Keratinocyte (primary cell): ENCODE measurements around the gene PLS3. TPM values are rescaled to one million over a fixed set of nuclear protein-coding genes. Genes with fewer than 3 reads are reported as not detected.

ENCODE experiments used
- DNase-seq: peaks from one replicate; pipeline ENCODE4 v3.0.0-alpha.2; 2011; ENCODE audit warnings: low read depth, missing footprints, low spot score
- FAIRE-seq: peaks from 2 replicates; lab custom pipeline; 2011; peaks lifted over from hg19 to GRCh38; lab: Jason Lieb, UNC
- H2AFZ ChIP-seq: 2 replicates; pipeline ENCODE4 v1.6.0; 2012; ENCODE audit warnings: low read length, control low read depth, inconsistent platforms; ENCODE audit not compliant: control insufficient read depth
- H3K27ac ChIP-seq: 2 replicates; pipeline ENCODE4 v1.5.1; 2011; ENCODE audit warnings: low read length; ENCODE audit not compliant: control insufficient read depth, insufficient read depth
- H3K27me3 ChIP-seq: 3 replicates; pipeline ENCODE4 v1.6.0; 2011; ENCODE audit warnings: low read length; ENCODE audit not compliant: control insufficient read depth, insufficient read depth; ENCODE audit errors: extremely low read depth
- H3K36me3 ChIP-seq, 2 experiments: 2 replicates in 1 of 2; 3 replicates in 1 of 2; pipeline ENCODE4 v1.5.1; 2011; ENCODE audit warnings: low read length in 2 of 2, mild to moderate bottlenecking in 1 of 2; ENCODE audit not compliant: control insufficient read depth in 2 of 2, insufficient read depth in 2 of 2; ENCODE audit errors: extremely low read depth in 1 of 2
- H3K4me1 ChIP-seq: 3 replicates; pipeline ENCODE4 v1.5.1; 2011; ENCODE audit warnings: low read length; ENCODE audit not compliant: control insufficient read depth, insufficient read depth; ENCODE audit errors: extremely low read depth
- H3K4me2 ChIP-seq: 3 replicates; pipeline ENCODE4 v1.6.0; 2011; ENCODE audit warnings: low read depth, low read length; ENCODE audit not compliant: control insufficient read depth, insufficient read depth; ENCODE audit errors: extremely low read depth
- H3K4me3 ChIP-seq, 3 experiments: fragments of 200-600 bp in 1 of 3; sonication (generic) in 1 of 3; 2 replicates in 2 of 3; 3 replicates in 1 of 3; pipeline ENCODE4 v1.5.1; 2011 to 2016; ENCODE audit warnings: low read length in 3 of 3, mild to moderate bottlenecking in 3 of 3, control low read depth in 2 of 3, inconsistent platforms in 1 of 3, low read depth in 1 of 3, mixed read lengths in 1 of 3, mixed run types in 1 of 3, moderate library complexity in 1 of 3; ENCODE audit not compliant: control insufficient read depth in 2 of 3, insufficient read depth in 2 of 3; ENCODE audit errors: extremely low read depth in 1 of 3
- H3K79me2 ChIP-seq: 2 replicates; pipeline ENCODE4 v1.6.0; 2012; ENCODE audit warnings: low read length; ENCODE audit not compliant: control insufficient read depth, insufficient read depth
- H3K9ac ChIP-seq: 3 replicates; pipeline ENCODE4 v1.6.0; 2011; ENCODE audit warnings: low read length; ENCODE audit not compliant: control insufficient read depth, insufficient read depth; ENCODE audit errors: extremely low read depth
- H3K9me1 ChIP-seq: 3 replicates; pipeline ENCODE4 v1.6.0; 2011; ENCODE audit warnings: low read length; ENCODE audit not compliant: control insufficient read depth, insufficient read depth; ENCODE audit errors: extremely low read depth
- H3K9me3 ChIP-seq: 2 replicates; pipeline ENCODE4 v1.5.1; 2012; ENCODE audit warnings: low read depth, low read length; ENCODE audit not compliant: control insufficient read depth
- H4K20me1 ChIP-seq: 3 replicates; pipeline ENCODE4 v1.6.0; 2011; ENCODE audit warnings: low read length; ENCODE audit not compliant: control insufficient read depth, insufficient read depth; ENCODE audit errors: extremely low read depth
- EZH2 ChIP-seq: IDR thresholded peaks from one replicate; pipeline ENCODE4 v1.6.1; 2012; ENCODE audit warnings: inconsistent platforms, mild to moderate bottlenecking, low read length, moderate library complexity
- dilution Hi-C: fragments of 300-500 bp; cut with MboI; formaldehyde crosslinking; loops from one replicate; pipeline ENCODE4 v1.7.0; 2020; ENCODE audit warnings: low sequenced_read_pairs; ENCODE audit not compliant: extremely low pct_ligation_motif_present
- polyA plus RNA-seq, 5 experiments: library from polyadenylated mRNA; depleted of rRNA in 3 of 5; stranded (reverse) in 3 of 5; stranded (forward) in 1 of 5; unstranded in 1 of 5; fragments of >200 nt; gene quantifications; 1 replicate in 1 of 5; 2 replicates in 3 of 5; 3 replicates in 1 of 5; pipeline versions ENCODE4 v1.2.1 to v1.2.3, GENCODE V29; 2011 to 2012; ENCODE audit warnings: missing spikeins in 2 of 5, low read depth in 1 of 5, low replicate concordance in 1 of 5
- TF ChIP-seq, protein P1 (sequence below), 3 experiments: IDR thresholded peaks in 1 of 3; conservative IDR thresholded peaks in 1 of 3; optimal IDR thresholded peaks in 1 of 3; 2 replicates in 2 of 3; 3 replicates in 1 of 3; pipeline versions ENCODE3 to v1.5.1; 2011; ENCODE audit warnings: low read length in 3 of 3, mild to moderate bottlenecking in 3 of 3, moderate library complexity in 2 of 3, control low read depth in 1 of 3, inconsistent platforms in 1 of 3; ENCODE audit not compliant: insufficient read depth in 2 of 3; ENCODE audit errors: extremely low read depth in 1 of 3

The PLS3 gene
- polyA plus RNA-seq, 1 donor (not counting 4 experiments of a cell fraction or from before 2014, with no cell fraction given) = 457 TPM

- H3K27me3 ChIP-seq = peaks cover 11% of the 10 kb centered on the region
- FAIRE-seq (no peak), DNase-seq (no peak)
- no peaks in the 10 kb centered on the region for H3K9me3 ChIP-seq
- H3K79me2 ChIP-seq = no peaks in the 10 kb centered on the region
- no peak overlapping the region for H3K9ac ChIP-seq
- H3K9me1 ChIP-seq = no peaks in the 10 kb centered on the region
- no peak overlapping the region for H3K27ac ChIP-seq
- H3K36me3 ChIP-seq = no peaks in the 10 kb centered on the region
- no peaks in the 10 kb centered on the region for H4K20me1 ChIP-seq
- TF ChIP-seq EZH2 = no peak
- TF ChIP-seq, protein P1, sequence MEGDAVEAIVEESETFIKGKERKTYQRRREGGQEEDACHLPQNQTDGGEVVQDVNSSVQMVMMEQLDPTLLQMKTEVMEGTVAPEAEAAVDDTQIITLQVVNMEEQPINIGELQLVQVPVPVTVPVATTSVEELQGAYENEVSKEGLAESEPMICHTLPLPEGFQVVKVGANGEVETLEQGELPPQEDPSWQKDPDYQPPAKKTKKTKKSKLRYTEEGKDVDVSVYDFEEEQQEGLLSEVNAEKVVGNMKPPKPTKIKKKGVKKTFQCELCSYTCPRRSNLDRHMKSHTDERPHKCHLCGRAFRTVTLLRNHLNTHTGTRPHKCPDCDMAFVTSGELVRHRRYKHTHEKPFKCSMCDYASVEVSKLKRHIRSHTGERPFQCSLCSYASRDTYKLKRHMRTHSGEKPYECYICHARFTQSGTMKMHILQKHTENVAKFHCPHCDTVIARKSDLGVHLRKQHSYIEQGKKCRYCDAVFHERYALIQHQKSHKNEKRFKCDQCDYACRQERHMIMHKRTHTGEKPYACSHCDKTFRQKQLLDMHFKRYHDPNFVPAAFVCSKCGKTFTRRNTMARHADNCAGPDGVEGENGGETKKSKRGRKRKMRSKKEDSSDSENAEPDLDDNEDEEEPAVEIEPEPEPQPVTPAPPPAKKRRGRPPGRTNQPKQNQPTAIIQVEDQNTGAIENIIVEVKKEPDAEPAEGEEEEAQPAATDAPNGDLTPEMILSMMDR (optimal IDR thresholded peaks at IDR 0.05 in 1 of 3, IDR thresholded peaks at IDR 0.05 in 1 of 3, conservative IDR thresholded peaks at IDR 0.05 in 1 of 3; ENCODE audit: extremely low read depth in 1 of 3, insufficient read depth in 2 of 3, low read length in 3 of 3) = no peak
- no peak overlapping the region for H3K4me2 ChIP-seq
- no peaks in the 10 kb centered on the region for H3K4me1 ChIP-seq
- dilution Hi-C loops = no loop called here
- no peak overlapping the region for H3K4me3 ChIP-seq
- no peak overlapping the region for H2AFZ ChIP-seq
Measured at GRCh38 chrX:115694028-115694427, 133.1 kb downstream of the PLS3 start.

- H3K79me2 ChIP-seq = no peaks in the 10 kb centered on the region
- dilution Hi-C loops = no loop called here
- H3K9me3 ChIP-seq = no peaks in the 10 kb centered on the region
- H3K9me1 ChIP-seq = no peaks in the 10 kb centered on the region
- no peak for FAIRE-seq
- H3K9ac ChIP-seq = no peak overlapping the region
- no peaks in the 10 kb centered on the region for H4K20me1 ChIP-seq
- no peak overlapping the region for H3K27ac ChIP-seq
- no peak for DNase-seq
- H3K36me3 ChIP-seq = no peaks in the 10 kb centered on the region
- no peak overlapping the region for H3K4me2 ChIP-seq
- no peak for TF ChIP-seq EZH2
- TF ChIP-seq, protein P1 (optimal IDR thresholded peaks at IDR 0.05 in 1 of 3, IDR thresholded peaks at IDR 0.05 in 1 of 3, conservative IDR thresholded peaks at IDR 0.05 in 1 of 3; ENCODE audit: extremely low read depth in 1 of 3, insufficient read depth in 2 of 3, low read length in 3 of 3) = no peak
- H3K4me1 ChIP-seq = no peaks in the 10 kb centered on the region
- H3K4me3 ChIP-seq = no peak overlapping the region
- no peak overlapping the region for H2AFZ ChIP-seq
- peaks cover 11% of the 10 kb centered on the region for H3K27me3 ChIP-seq
Measured at GRCh38 chrX:115696039-115696438, 135.1 kb downstream of the PLS3 start.
